Measurements from ENCODE around the gene KLF11.

Gene KLF11

GRCh38 chr2:10071176-10071575 lies 27.8 kb downstream of the KLF11 start:
- CTCF ChIA-PET, result interaction anchor here (0.6 to 4.4 kb wide), 5 partner anchors 25 to 363 kb away, joined by 3 to 54 read pairs (median 4); no protein-coding TSS in a partner anchor
- H3K27ac ChIP-seq, result no peak overlapping the region
- DNase-seq (ENCODE audit: low spot score), result no peak
- POLR2A ChIA-PET (ENCODE audit: low non-redundant PET), result no interaction called here
- no peak for TF ChIP-seq CTCF (conservative IDR thresholded peaks at IDR 0.05; ENCODE audit: low read depth)

- CTCF ChIA-PET, result interaction anchor here (0.6 to 4.4 kb wide), 6 partner anchors 25 to 363 kb away, joined by 3 to 54 read pairs (median 4); no protein-coding TSS in a partner anchor
- TF ChIP-seq CTCF (conservative IDR thresholded peaks at IDR 0.05; ENCODE audit: low read depth), result no peak
- H3K27ac ChIP-seq, result no peak overlapping the region
- POLR2A ChIA-PET (ENCODE audit: low non-redundant PET), result no interaction called here
- no peak for DNase-seq (ENCODE audit: low spot score)
These were observed 28.2 kb downstream of the KLF11 start for GRCh38 chr2:10071595-10071994.

GRCh38 chr2:10072656-10073480 lies 29.5 kb downstream of the KLF11 start:
- peak; percentile 86 for TF ChIP-seq CTCF (conservative IDR thresholded peaks at IDR 0.05; ENCODE audit: low read depth)
- DNase-seq (ENCODE audit: low spot score), result peak; percentile 87
- POLR2A ChIA-PET (ENCODE audit: low non-redundant PET), result no interaction called here
- no peak overlapping the region for H3K27ac ChIP-seq
- CTCF ChIA-PET, result interaction anchor here (0.5 to 4.4 kb wide), 29 partner anchors 9 to 374 kb away, joined by 3 to 54 read pairs (median 4); partner anchors contain the start of genes KLF11 and RRM2

GRCh38 chr2:10073706-10074105 lies 30.4 kb downstream of the KLF11 start:
- ChIA-PET POLR2A (ENCODE audit: low non-redundant PET) (no interaction called here), CTCF (interaction anchor here (0.5 to 4.4 kb wide), 7 partner anchors 12 to 365 kb away, joined by 3 to 54 read pairs (median 6); partner anchors contain the start of gene RRM2)
- TF ChIP-seq CTCF (conservative IDR thresholded peaks at IDR 0.05; ENCODE audit: low read depth), result no peak
- H3K27ac ChIP-seq, result no peak overlapping the region
- no peak for DNase-seq (ENCODE audit: low spot score)

GRCh38 chr2:10075101-10075500 lies 31.8 kb downstream of the KLF11 start:
- ChIA-PET CTCF (interaction anchor here (0.8 to 4.4 kb wide), 4 partner anchors 22 to 360 kb away, joined by 3 to 49 read pairs (median 4); no protein-coding TSS in a partner anchor), POLR2A (ENCODE audit: low non-redundant PET) (no interaction called here)
- no peak overlapping the region for H3K27ac ChIP-seq
- DNase-seq (ENCODE audit: low spot score), result no peak
- TF ChIP-seq CTCF (conservative IDR thresholded peaks at IDR 0.05; ENCODE audit: low read depth), result no peak

GRCh38 chr2:10075571-10076209 lies 32.3 kb downstream of the KLF11 start:
- POLR2A ChIA-PET (ENCODE audit: low non-redundant PET), result no interaction called here
- no peak for TF ChIP-seq CTCF (conservative IDR thresholded peaks at IDR 0.05; ENCODE audit: low read depth)
- no peak overlapping the region for H3K27ac ChIP-seq
- no peak for DNase-seq (ENCODE audit: low spot score)
- CTCF ChIA-PET, result interaction anchor here (0.6 to 4.4 kb wide), 4 partner anchors 22 to 359 kb away, joined by 3 to 49 read pairs (median 4); no protein-coding TSS in a partner anchor

All from RWPE1 (cell line).